ENCODE results near the gene ZNF148. TPM values are rescaled to one million over a fixed set of nuclear protein-coding genes. Genes with fewer than 3 reads are reported as not detected.

The ZNF148 gene
- total and polyA plus RNA-seq, 2 of the 4 experiments (the other 2 are of a cell fraction): 9.4 to 65.2 TPM

- H3K56ac ChIP-seq (ENCODE audit: extremely low read depth, insufficient read depth, low read length): no peak overlapping the region
- in situ Hi-C loops (cut with MboI; ENCODE audit: low sequenced_read_pairs) (no loop called here), intact Hi-C loops (cut with micrococcal nuclease) (loop anchor here (10.0 kb wide), 1 partner anchor 371 kb away; no protein-coding TSS in a partner anchor), dilution Hi-C loops (cut with HindIII; ENCODE audit: low sequenced_read_pairs, unreplicated experiment) (no loop called here)
- H3K4ac ChIP-seq (ENCODE audit: low read depth, low read length): no peak overlapping the region
- H4K91ac ChIP-seq (ENCODE audit: insufficient read depth, low read depth, low read length): no peak overlapping the region
- H2BK120ac ChIP-seq (ENCODE audit: low read depth, low read length): no peak overlapping the region
- H2BK5ac ChIP-seq (ENCODE audit: low read depth, low read length, poor library complexity, severe bottlenecking): no peak overlapping the region
- no peaks in the 10 kb centered on the region for H4K20me1 ChIP-seq (ENCODE audit: insufficient read depth, low read length)
- H2BK20ac ChIP-seq (ENCODE audit: low read depth, low read length): no peak overlapping the region
- no peak overlapping the region for H3K18ac ChIP-seq (ENCODE audit: low read depth, low read length)
- no peak overlapping the region for H3K14ac ChIP-seq (replicated peaks; ENCODE audit: low read depth, low read length)
- no CpG with 5 or more reads among the region's 4 CpGs for WGBS, 2 experiments (ENCODE audit: extremely low coverage in 2 of 2, insufficient read length in 1 of 2)
- H2AK5ac ChIP-seq (ENCODE audit: low read depth, low read length): no peak overlapping the region
- no peaks in the 10 kb centered on the region for H3K79me1 ChIP-seq (ENCODE audit: low read depth in 1 of 2, low read length in 2 of 2)
- peaks cover 3% of the 10 kb centered on the region; the same call in 1 of the 2 replicates for H3K4me1 ChIP-seq (ENCODE audit: control insufficient read depth, insufficient read depth, low read length)
- H3K36me3 ChIP-seq (ENCODE audit: control insufficient read depth, insufficient read depth, low read length): no peaks in the 10 kb centered on the region
- no peak overlapping the region for H4K8ac ChIP-seq (ENCODE audit: low read depth in 2 of 2, low read length in 2 of 2)
- TF ChIP-seq CEBPB (IDR thresholded peaks at IDR 0.05; ENCODE audit: low read depth, low read length) (no peak), MXI1 (IDR thresholded peaks at IDR 0.05; ENCODE audit: borderline replicate concordance, low read depth, low read length) (no peak), BHLHE40 (IDR thresholded peaks at IDR 0.05; ENCODE audit: low read depth, low read length) (no peak), RCOR1 (IDR thresholded peaks at IDR 0.05; ENCODE audit: insufficient replicate concordance, low read length) (no peak)
- H3K9ac ChIP-seq (ENCODE audit: low read depth, low read length): no peak overlapping the region
- H4K5ac ChIP-seq (ENCODE audit: low read depth, low read length): no peak overlapping the region
- H3K4me2 ChIP-seq (ENCODE audit: low read depth, low read length): no peak overlapping the region
- no peak overlapping the region for H2AK9ac ChIP-seq (replicated peaks; ENCODE audit: low read depth, low read length, poor library complexity)
- CTCF ChIA-PET: no interaction called here
- H3K27ac ChIP-seq (ENCODE audit: insufficient read depth, low read length): no peak overlapping the region
- peaks cover 26% of the 10 kb centered on the region for H3K27me3 ChIP-seq (ENCODE audit: control insufficient read depth, insufficient read depth, low read length)
- no peaks in the 10 kb centered on the region; the same call in 1 of the 2 replicates for H3K9me1 ChIP-seq (ENCODE audit: insufficient read depth, low read length)
- no TSS peak for BruUV-seq (replicated peaks)
- no peak overlapping the region for H3K4me3 ChIP-seq (ENCODE audit: insufficient read depth, low read depth, low read length)
- H3K23ac ChIP-seq (ENCODE audit: low read depth, low read length): no peak overlapping the region
- H2AFZ ChIP-seq (replicated peaks; ENCODE audit: low read length, poor library complexity): no peak overlapping the region
- ATAC-seq (ENCODE audit: low read depth): no peak
- POLR2A ChIA-PET (ENCODE audit: unreplicated experiment): no interaction called here
- H2BK15ac ChIP-seq (ENCODE audit: low read depth, low read length): no peak overlapping the region
- H3K9me3 ChIP-seq (ENCODE audit: control insufficient read depth, insufficient read depth, low read length): no peaks in the 10 kb centered on the region
- DNase-seq: no peak
Measured at GRCh38 chr3:125213364-125213755, 161.8 kb downstream of the ZNF148 start.

Measured in IMR-90 (cell line).